Ishikawa (cell line): Measurements from ENCODE around the gene PLEKHA6.
A peak's percentile ranks its signal among the peaks of the same experiment; 100 is the strongest.

Source experiments
- CEBPB ChIP-seq: IDR thresholded peaks from 2 replicates; pipeline ENCODE4 v1.6.1; 2012
- CREB1 ChIP-seq: IDR thresholded peaks from 2 replicates; pipeline ENCODE4 v1.6.1; 2012; ENCODE audit warnings: low read depth
- EGR1 ChIP-seq: IDR thresholded peaks from 2 replicates; pipeline ENCODE4 v1.6.1; 2012
- EP300 ChIP-seq: IDR thresholded peaks from 2 replicates; pipeline ENCODE4 v1.6.1; 2012; ENCODE audit warnings: borderline replicate concordance
- FOXM1 ChIP-seq: IDR thresholded peaks from 2 replicates; pipeline ENCODE4 v1.6.1; 2012; ENCODE audit warnings: low read depth, borderline replicate concordance
- NFIC ChIP-seq: IDR thresholded peaks from 2 replicates; pipeline ENCODE4 v1.6.1; 2012
- RAD21 ChIP-seq: IDR thresholded peaks from 2 replicates; pipeline ENCODE4 v1.6.1; 2012; ENCODE audit warnings: low read depth
- TAF1 ChIP-seq: IDR thresholded peaks from 2 replicates; pipeline ENCODE4 v1.6.1; 2012; ENCODE audit warnings: low read depth, mild to moderate bottlenecking
- TCF12 ChIP-seq: IDR thresholded peaks from 2 replicates; pipeline ENCODE4 v1.6.1; 2012; ENCODE audit warnings: low read depth
- TEAD4 ChIP-seq: IDR thresholded peaks from 2 replicates; pipeline ENCODE4 v1.6.1; 2012
- YY1 ChIP-seq: IDR thresholded peaks from 2 replicates; pipeline ENCODE4 v1.6.1; 2012; ENCODE audit warnings: low read depth
- ZBTB7A ChIP-seq: IDR thresholded peaks from 2 replicates; pipeline ENCODE4 v1.6.1; 2012; ENCODE audit warnings: low read depth
- TF ChIP-seq, protein P1 (sequence below): IDR thresholded peaks from 2 replicates; pipeline ENCODE4 v1.6.1; 2012; ENCODE audit warnings: low read depth, mild to moderate bottlenecking
- TF ChIP-seq, protein P2 (sequence below): IDR thresholded peaks from 2 replicates; pipeline ENCODE4 v1.6.1; 2012
- TF ChIP-seq, protein P3 (sequence below): IDR thresholded peaks from 2 replicates; pipeline ENCODE4 v1.6.1; 2012

PLEKHA6 gene

DNA sequence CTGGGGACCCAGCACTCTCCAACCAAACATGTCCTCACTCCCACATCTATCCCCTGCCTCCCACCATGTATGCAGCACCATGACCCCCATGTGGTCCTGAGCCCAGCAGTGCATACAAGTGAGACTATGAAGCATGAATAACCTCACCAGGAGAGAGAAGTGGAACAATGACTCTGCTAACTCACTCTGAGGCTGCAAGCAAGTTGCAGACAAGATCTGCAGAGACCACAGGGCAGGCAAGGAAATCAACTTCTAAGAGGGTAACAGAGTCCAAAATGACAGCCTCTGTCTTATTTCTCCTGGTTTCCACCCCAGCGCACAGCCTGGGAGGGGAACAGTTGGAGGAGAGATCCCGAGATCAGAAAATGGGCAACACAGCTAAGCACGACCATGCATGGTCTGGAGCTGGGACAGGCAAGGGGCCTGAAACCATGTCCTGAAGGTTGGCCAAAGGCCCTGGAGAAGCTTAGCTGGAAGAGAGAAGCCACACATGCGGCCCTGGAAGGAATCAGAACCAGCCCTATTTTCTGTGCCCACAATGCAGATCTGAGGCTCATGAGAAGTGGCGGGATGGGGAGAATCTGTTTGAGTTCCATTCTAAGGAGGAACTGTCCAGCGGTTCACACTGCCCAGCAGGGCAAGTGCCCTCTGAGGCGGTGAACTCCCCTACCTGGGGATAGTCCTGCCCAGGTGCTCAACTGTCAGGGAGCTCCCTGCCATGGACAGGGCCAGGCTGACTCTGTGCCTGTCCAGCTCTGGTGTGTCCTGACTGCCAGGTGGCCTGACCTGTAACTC, 181.0 kb downstream of the PLEKHA6 start:
- no peak for TF ChIP-seq FOXM1
- TF ChIP-seq, protein P1, sequence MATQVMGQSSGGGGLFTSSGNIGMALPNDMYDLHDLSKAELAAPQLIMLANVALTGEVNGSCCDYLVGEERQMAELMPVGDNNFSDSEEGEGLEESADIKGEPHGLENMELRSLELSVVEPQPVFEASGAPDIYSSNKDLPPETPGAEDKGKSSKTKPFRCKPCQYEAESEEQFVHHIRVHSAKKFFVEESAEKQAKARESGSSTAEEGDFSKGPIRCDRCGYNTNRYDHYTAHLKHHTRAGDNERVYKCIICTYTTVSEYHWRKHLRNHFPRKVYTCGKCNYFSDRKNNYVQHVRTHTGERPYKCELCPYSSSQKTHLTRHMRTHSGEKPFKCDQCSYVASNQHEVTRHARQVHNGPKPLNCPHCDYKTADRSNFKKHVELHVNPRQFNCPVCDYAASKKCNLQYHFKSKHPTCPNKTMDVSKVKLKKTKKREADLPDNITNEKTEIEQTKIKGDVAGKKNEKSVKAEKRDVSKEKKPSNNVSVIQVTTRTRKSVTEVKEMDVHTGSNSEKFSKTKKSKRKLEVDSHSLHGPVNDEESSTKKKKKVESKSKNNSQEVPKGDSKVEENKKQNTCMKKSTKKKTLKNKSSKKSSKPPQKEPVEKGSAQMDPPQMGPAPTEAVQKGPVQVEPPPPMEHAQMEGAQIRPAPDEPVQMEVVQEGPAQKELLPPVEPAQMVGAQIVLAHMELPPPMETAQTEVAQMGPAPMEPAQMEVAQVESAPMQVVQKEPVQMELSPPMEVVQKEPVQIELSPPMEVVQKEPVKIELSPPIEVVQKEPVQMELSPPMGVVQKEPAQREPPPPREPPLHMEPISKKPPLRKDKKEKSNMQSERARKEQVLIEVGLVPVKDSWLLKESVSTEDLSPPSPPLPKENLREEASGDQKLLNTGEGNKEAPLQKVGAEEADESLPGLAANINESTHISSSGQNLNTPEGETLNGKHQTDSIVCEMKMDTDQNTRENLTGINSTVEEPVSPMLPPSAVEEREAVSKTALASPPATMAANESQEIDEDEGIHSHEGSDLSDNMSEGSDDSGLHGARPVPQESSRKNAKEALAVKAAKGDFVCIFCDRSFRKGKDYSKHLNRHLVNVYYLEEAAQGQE = peak; percentile 71

DNA sequence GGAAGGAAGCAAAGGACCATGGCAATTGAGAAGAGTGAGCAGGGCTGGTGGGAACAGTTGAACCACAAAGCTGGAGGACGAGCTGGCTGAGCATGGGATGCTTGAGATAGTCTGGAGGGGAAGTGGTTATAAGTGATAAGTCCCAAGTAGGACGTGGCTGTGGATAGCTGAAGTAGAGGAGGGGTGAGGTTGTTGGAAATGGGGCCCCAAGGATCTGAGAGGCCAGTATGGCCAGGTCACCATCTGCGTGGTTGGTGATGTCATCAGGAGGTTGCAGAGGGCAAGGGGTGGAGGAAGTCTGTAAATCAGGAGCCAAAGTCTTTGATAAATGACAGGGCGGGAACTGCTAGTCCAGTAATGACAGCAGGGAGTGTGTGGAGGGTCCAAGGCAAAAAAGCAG, 182.6 kb downstream of the PLEKHA6 start:
- TF ChIP-seq TEAD4 (no peak), EP300 (no peak), FOXM1 (no peak), EGR1 (no peak), YY1 (no peak), TAF1 (no peak), NFIC (no peak), CREB1 (no peak), TCF12 (no peak), CEBPB (no peak), RAD21 (no peak), ZBTB7A (no peak)
- TF ChIP-seq, protein P1 = no peak
- TF ChIP-seq, protein P2, sequence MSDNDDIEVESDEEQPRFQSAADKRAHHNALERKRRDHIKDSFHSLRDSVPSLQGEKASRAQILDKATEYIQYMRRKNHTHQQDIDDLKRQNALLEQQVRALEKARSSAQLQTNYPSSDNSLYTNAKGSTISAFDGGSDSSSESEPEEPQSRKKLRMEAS = no peak
- TF ChIP-seq, protein P3, sequence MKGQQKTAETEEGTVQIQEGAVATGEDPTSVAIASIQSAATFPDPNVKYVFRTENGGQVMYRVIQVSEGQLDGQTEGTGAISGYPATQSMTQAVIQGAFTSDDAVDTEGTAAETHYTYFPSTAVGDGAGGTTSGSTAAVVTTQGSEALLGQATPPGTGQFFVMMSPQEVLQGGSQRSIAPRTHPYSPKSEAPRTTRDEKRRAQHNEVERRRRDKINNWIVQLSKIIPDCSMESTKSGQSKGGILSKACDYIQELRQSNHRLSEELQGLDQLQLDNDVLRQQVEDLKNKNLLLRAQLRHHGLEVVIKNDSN = no peak

DNA sequence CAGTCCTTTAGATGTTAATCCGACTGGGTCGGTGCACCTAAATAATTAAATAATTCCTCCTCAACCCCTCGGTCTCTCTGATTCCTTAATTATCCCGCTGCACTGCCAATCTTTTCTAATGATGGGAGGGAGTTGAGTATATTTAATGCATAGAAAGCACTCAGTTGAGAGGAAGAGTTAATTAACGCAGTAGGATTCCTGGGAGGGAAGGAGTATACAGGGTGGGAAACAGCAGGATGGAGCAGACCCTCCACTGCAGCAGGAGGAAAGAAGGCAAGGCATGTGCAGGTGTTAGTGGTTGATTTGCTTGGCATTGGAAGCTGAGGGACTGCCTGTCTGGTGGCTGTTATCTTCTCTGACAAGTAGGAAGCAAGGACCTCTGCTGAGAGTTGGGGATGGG, 183.7 kb downstream of the PLEKHA6 start:
- TF ChIP-seq CEBPB = no peak
- TF ChIP-seq TEAD4 = no peak
- no peak for TF ChIP-seq TCF12
- no peak for TF ChIP-seq TAF1
- no peak for TF ChIP-seq CREB1
- TF ChIP-seq FOXM1 = no peak
- no peak for TF ChIP-seq RAD21

DNA sequence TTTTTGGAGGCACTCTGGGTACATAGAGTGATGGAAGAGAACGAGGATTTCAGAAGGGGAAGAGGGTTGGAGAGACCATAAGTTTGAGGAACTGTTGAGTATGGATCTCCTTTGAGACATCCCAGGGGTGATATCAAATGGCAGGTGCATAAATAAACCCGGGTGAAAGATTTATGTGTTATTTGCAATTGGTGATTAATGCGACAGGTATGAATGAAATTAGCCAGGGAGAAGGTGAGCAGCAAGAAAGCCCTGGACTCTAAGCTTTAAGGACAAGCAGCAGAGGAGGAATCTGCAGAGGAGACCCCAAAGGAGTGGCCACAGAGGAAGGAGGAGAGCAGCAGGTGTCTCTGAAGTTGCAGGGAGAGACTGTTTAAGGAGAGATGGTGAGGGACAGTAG, 184.8 kb downstream of the PLEKHA6 start:
- no peak for TF ChIP-seq NFIC
- TF ChIP-seq RAD21 = no peak
- TF ChIP-seq EGR1 = no peak
- TF ChIP-seq EP300 = no peak
- TF ChIP-seq TCF12 = no peak
- TF ChIP-seq ZBTB7A = no peak
- TF ChIP-seq, protein P2 = no peak
- TF ChIP-seq, protein P3 = no peak
- no peak for TF ChIP-seq TAF1
- no peak for TF ChIP-seq FOXM1
- TF ChIP-seq CEBPB = no peak

DNA sequence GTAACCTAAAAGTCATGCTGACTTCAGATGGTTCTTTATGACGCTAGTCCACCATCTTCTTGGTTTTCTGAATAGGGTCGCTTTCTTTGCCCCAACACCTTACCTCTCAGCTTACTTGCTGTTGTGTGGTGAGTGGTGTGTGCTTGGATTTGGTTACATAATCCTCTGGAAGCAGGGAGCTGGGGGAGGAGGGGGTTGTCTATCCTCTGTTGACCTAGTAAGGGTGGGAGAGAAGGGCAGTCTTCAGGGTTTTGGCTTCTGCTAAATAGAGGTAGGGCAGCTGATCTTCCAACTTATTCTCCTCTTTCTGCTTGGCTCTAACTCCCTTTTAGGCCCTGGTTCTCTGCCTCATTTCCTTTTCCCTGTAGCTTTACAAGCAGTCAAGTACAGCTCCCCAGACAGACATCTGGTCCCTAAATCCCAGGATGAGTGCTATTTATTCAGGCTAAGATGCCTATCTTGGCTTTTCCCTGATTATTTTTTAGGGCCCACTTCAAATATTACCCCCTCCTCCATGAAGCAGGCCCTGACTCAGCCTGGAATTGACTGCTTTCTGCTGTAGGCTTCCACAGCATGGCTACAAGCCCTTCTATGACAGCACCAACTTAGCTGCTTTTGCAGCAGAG, 187.2 kb downstream of the PLEKHA6 start:
- TF ChIP-seq EGR1 (no peak), FOXM1 (no peak), CREB1 (no peak), EP300 (no peak), TAF1 (no peak)
- TF ChIP-seq, protein P2 = no peak
